Activated CD4-positive, alpha-beta T cell treated with anti-CD3 and anti-CD28 coated beads, Interleukin-2, amount 50 U/mL, for 48 hours (primary cell): ENCODE measurements around the gene COA3.

Experiments used
- DNase-seq, 2 experiments: peaks; one replicate each; pipeline ENCODE4 v3.0.0-alpha.2; 2020

Gene COA3

GRCh38 chr17:42798383-42799380 lies at the start of gene COA3, which contains the start of gene CNTD1:
COA3 (minus strand) TSS chr17:42798704; CDS start chr17:42798681, 23 bp downstream.
CNTD1 (plus strand) TSS chr17:42798861; CDS start chr17:42799068, 207 bp downstream.
- peak; percentile 84 to 88 for DNase-seq

GRCh38 chr17:42848093-42848492 lies 49.6 kb upstream of the COA3 start:
- no peak for DNase-seq

- DNase-seq: no peak
Observed at GRCh38 chr17:42846594-42847280, 48.2 kb upstream of the COA3 start.

GRCh38 chr17:42845918-42846593 lies 47.6 kb upstream of the COA3 start:
- DNase-seq: peak; percentile 67 to 74

GRCh38 chr17:42845556-42845917 lies 47.0 kb upstream of the COA3 start:
- DNase-seq: no peak

GRCh38 chr17:42844761-42845555 lies 46.5 kb upstream of the COA3 start:
- no peak for DNase-seq

GRCh38 chr17:42844271-42844670 lies 45.8 kb upstream of the COA3 start, which contains the start of gene AOC2:
AOC2 (plus strand) TSS chr17:42844580; CDS start chr17:42844627, 47 bp downstream.
- no peak for DNase-seq

- DNase-seq: no peak
Observed at GRCh38 chr17:42843358-42843934, 44.9 kb upstream of the COA3 start.

- DNase-seq: no peak
Observed at GRCh38 chr17:42841975-42842685, 43.6 kb upstream of the COA3 start.

- DNase-seq: no peak
Observed at GRCh38 chr17:42835732-42836131, 37.2 kb upstream of the COA3 start.

- DNase-seq: no peak
Observed at GRCh38 chr17:42833767-42834422, 35.4 kb upstream of the COA3 start.

GRCh38 chr17:42832934-42833766 lies 34.6 kb upstream of the COA3 start, which contains the start of gene PSME3:
PSME3 (plus strand) TSS chr17:42833397; CDS start chr17:42833632, 235 bp downstream.
- peak; percentile 89 to 92 for DNase-seq

GRCh38 chr17:42832213-42832933 lies 33.9 kb upstream of the COA3 start:
- DNase-seq: no peak

- no peak for DNase-seq
Observed at GRCh38 chr17:42830971-42831370, 32.5 kb upstream of the COA3 start.

GRCh38 chr17:42827472-42827871 lies 29.0 kb upstream of the COA3 start:
- no peak for DNase-seq

- no peak for DNase-seq
Observed at GRCh38 chr17:42821176-42821575, 22.7 kb upstream of the COA3 start.

GRCh38 chr17:42819939-42820535 lies 21.5 kb upstream of the COA3 start:
- peak; percentile 76 to 80 for DNase-seq

- DNase-seq: no peak
Observed at GRCh38 chr17:42818379-42818778, 19.9 kb upstream of the COA3 start.
